Retina (tissue), 1 donor: ENCODE results near the gene NDUFB7.
A peak's percentile ranks its signal among the peaks of the same experiment; 100 is the strongest.

Experiments
- DNase-seq: peaks from one replicate; pipeline ENCODE4 v3.0.0-alpha.2; 2016

NDUFB7 gene

DNA sequence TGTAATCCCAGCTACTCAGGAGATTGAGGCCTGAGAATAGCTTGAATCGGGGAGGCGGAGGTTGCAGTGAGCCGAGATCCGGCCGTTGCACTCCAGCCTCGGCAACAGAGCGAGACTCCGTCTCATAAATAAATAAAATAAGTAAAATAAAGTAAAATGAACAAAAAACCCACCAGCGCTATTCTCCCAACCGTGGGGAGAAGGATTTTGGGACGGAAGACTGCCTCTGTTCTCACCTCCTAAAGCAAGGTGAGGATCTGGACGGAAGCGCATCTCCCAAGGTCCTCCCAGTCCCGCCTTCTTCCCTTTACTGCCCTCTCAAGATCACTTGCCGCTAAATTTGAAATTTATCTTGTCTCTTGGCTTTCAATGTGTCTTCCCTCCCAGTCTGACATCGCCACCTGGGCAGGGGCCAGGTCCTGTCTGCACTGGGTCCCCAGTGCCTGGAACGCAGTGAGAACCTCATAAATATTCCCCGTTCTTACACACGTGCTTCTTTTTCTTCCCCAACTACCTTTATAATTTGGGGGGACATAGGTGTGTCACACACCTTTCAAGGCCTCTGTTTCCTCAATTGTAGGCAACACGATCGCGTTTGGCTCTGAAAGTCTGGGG lies 52.5 kb downstream of the NDUFB7 start:
- no peak for DNase-seq

DNA sequence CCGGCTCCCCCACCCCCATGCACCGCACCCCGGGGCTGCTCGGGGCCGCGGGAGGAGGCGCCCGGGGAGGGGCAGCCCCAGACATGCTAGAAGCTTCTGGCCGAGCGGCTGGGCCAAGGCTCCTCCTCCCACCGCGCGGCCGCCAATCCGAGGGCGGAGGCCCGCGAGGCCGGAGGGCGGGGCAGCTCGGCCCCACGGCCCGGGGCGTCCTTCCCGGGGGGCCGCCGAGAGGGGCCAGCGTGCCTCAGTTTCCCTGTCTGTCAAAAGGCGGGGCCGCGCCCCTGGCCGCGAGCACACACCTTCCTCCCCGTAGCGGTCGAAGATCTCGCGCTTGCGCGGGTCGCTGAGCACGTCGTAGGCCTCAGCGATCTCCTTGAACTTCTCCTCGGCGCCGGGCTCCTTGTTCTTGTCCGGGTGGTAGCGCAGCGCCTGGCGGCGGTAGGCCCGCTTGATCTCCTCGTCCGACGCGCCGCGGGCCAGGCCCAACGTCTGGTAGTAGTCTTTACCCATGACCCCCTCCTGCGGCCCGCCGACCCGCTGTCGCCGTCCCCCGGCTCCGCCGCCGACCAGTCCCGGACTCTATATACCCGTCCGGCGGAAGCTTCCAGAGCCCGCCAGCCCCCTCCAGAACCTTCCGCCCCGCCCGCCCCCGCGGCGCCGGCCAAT lies 53.9 kb downstream of the NDUFB7 start, which contains the start of gene DNAJB1:
Gene DNAJB1, minus strand, starts transcription at position 558 of the 666 bp plus-strand sequence. Its CDS starts 48 bp downstream, at position 510.
- DNase-seq: peak; percentile 94

DNA sequence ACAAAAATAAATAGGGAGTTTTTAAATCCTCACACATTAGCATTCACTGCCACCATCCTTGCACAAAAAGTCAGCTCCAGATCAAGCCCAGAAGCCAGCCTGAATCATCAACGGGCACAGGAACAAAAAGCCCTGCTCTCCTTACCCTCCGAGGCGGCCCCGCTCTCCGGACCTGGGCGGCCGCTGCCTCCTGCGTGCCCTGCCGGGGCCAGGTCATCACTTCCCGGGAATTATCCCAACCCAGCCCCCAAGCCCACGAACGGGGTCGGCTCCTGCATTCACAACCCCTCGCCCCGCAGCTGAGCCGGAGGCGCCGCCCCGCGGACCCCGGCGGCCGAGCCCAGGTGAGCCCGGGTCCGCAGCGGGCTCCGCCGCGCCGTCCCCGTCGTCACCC lies 54.4 kb downstream of the NDUFB7 start:
- peak; percentile 23 for DNase-seq

DNA sequence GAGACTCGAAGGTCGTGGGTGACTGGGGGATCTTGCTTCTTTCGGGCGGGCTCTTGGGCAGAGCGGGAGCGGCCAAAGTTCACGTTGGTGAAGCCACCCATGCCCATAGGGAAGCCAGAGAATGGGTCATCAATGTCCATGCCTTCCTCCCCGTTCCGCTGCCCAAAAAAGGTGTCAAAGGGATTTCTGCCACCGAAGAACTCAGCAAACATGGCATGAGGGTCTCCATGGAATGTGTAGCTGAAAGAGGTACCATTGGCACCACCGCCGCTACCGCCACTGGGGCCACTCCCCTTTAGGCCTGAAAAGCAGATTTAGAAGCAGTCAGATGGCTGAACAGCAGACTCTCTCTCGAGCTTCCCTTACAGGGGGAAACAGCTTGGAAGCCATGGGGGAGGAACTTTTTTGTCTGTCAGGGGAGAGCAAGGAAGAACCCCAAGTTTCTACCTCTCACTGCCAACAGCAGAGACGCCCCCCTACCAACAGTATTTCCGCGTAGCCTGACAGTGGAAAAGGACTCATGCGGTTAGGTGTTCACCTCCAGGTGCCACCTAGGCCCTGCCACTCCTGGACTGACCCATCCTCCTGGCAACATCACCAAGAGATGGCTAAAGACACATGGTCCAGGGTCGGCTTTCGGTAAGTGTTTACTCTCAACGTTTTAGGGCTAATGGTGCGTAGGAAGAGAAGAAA lies 55.0 kb downstream of the NDUFB7 start:
- no peak for DNase-seq
